ENCODE data around the gene TMEM181. TPM values are rescaled to one million over a fixed set of nuclear protein-coding genes. Genes with fewer than 3 reads are reported as not detected.

The TMEM181 gene
- total and polyA plus RNA-seq, 2 experiments from 2014 or later: 11.9 to 25.2 TPM

DNA sequence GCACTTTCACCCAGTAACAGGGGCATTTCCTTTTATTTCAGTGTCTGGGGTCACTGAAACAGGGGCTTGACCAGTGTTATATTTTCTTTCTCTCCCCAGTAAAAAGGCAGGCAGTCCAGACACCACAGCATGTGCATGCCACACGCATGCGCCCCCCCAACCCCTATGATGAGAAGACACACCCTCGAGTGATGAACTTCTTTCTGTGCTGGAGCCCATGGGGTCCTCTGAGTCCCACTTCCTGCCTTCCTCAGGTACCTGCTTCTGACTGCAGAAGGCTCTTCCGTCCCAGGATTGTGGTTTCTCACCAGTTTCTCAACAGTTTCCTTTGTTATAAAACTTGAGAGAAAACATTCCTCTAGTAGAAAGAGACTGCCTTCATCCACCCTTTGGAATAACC is 45.7 kb upstream of the TMEM181 start:
- H3K4me3 ChIP-seq: no peak overlapping the region
- H3K4me1 Mint-ChIP-seq: peaks cover 19% of the 10 kb centered on the region
- no peaks in the 10 kb centered on the region for H3K9me2 ChIP-seq (ENCODE audit: insufficient read depth)
- no peaks in the 10 kb centered on the region for H3K79me2 ChIP-seq (replicated peaks; ENCODE audit: insufficient read depth)
- H3K9me3 Mint-ChIP-seq: no peaks in the 10 kb centered on the region
- 0 out of 2 replicates have a peak, but pooled peaks cover 7% of the 10 kb centered on the region for H3F3A ChIP-seq (replicated peaks; ENCODE audit: low read depth)
- no peak for ATAC-seq
- H3K27ac ChIP-seq (ENCODE audit: low read depth): no peak overlapping the region
- H4K20me1 ChIP-seq (replicated peaks; ENCODE audit: insufficient read depth): no peaks in the 10 kb centered on the region
- no peaks in the 10 kb centered on the region for H3K36me3 ChIP-seq (ENCODE audit: insufficient read depth)
- H3K27me3 ChIP-seq (ENCODE audit: insufficient read depth): peaks cover 19% of the 10 kb centered on the region
- no peak overlapping the region for H3K27ac Mint-ChIP-seq
- H3K4me1 ChIP-seq (ENCODE audit: insufficient read depth): peaks cover 6% of the 10 kb centered on the region; the same call in 1 of the 2 replicates
- H3K4me2 ChIP-seq: no peak overlapping the region
- no peak overlapping the region for H3K4me3 Mint-ChIP-seq
- H3K36me3 Mint-ChIP-seq (ENCODE audit: low read depth): no peaks in the 10 kb centered on the region
- DNase-seq (ENCODE audit: low spot score): no peak
- TF ChIP-seq EZH2phosphoT487 (IDR thresholded peaks at IDR 0.05; ENCODE audit: unreplicated experiment) (no peak), NANOG (IDR thresholded peaks at IDR 0.05; ENCODE audit: borderline replicate concordance) (no peak), POLR2AphosphoS5 (IDR thresholded peaks at IDR 0.05; ENCODE audit: low read depth) (no peak), EZH2 (IDR thresholded peaks at IDR 0.05; ENCODE audit: low read depth, unreplicated experiment) (no peak)
- TF ChIP-seq, protein P1, sequence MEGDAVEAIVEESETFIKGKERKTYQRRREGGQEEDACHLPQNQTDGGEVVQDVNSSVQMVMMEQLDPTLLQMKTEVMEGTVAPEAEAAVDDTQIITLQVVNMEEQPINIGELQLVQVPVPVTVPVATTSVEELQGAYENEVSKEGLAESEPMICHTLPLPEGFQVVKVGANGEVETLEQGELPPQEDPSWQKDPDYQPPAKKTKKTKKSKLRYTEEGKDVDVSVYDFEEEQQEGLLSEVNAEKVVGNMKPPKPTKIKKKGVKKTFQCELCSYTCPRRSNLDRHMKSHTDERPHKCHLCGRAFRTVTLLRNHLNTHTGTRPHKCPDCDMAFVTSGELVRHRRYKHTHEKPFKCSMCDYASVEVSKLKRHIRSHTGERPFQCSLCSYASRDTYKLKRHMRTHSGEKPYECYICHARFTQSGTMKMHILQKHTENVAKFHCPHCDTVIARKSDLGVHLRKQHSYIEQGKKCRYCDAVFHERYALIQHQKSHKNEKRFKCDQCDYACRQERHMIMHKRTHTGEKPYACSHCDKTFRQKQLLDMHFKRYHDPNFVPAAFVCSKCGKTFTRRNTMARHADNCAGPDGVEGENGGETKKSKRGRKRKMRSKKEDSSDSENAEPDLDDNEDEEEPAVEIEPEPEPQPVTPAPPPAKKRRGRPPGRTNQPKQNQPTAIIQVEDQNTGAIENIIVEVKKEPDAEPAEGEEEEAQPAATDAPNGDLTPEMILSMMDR (conservative IDR thresholded peaks at IDR 0.05; ENCODE audit: low read depth in 2 of 2): no peak
- H3K27me3 Mint-ChIP-seq (ENCODE audit: insufficient read depth, low read depth, poor library complexity): peaks cover 33% of the 10 kb centered on the region
- H2AFZ ChIP-seq: no peak overlapping the region

DNA sequence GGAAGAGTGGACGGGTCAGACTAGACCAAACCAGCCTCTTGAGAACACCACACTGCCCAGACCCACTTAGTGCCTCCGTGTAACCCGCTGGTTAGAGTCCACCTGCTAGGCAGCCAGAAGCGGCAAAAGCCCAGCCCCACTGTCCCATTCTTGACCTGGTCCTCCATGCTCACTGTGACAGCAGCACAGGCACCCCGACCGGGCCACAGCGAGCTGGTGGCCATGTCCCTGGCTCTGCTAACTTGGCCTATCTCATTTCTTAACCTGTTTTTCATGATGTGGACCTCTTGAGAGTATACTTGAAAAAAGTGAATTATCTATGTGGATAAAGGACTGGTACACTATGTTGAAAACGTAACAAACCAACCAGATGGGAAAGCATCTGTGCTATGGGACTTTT is 44.9 kb upstream of the TMEM181 start:
- H3K4me3 Mint-ChIP-seq: no peak overlapping the region
- H3K4me3 ChIP-seq: no peak overlapping the region
- H3K36me3 Mint-ChIP-seq (ENCODE audit: low read depth): no peaks in the 10 kb centered on the region
- 0 out of 2 replicates have a peak, but pooled peaks cover 7% of the 10 kb centered on the region for H3F3A ChIP-seq (replicated peaks; ENCODE audit: low read depth)
- H3K4me1 Mint-ChIP-seq: peaks cover 23% of the 10 kb centered on the region
- no peak overlapping the region for H3K27ac Mint-ChIP-seq
- no peak for TF ChIP-seq ZNF114 (CRISPR knock-in tag; IDR thresholded peaks at IDR 0.05)
- TF ChIP-seq ZNF331 (CRISPR knock-in tag; IDR thresholded peaks at IDR 0.05; ENCODE audit: low read depth): no peak
- TF ChIP-seq EZH2phosphoT487 (IDR thresholded peaks at IDR 0.05; ENCODE audit: unreplicated experiment): no peak
- peaks cover 32% of the 10 kb centered on the region for H3K27me3 Mint-ChIP-seq (ENCODE audit: insufficient read depth, low read depth, poor library complexity)
- H3K9me3 Mint-ChIP-seq: no peaks in the 10 kb centered on the region
- DNase-seq (ENCODE audit: low spot score) (no peak), ATAC-seq (no peak)
- no peak overlapping the region for H3K27ac ChIP-seq (ENCODE audit: low read depth)
- no peak overlapping the region for H3K4me2 ChIP-seq
- H3K36me3 ChIP-seq (ENCODE audit: insufficient read depth): no peaks in the 10 kb centered on the region
- no peaks in the 10 kb centered on the region for H3K9me2 ChIP-seq (ENCODE audit: insufficient read depth)
- H4K20me1 ChIP-seq (replicated peaks; ENCODE audit: insufficient read depth): no peaks in the 10 kb centered on the region
- peaks cover 6% of the 10 kb centered on the region; the same call in 1 of the 2 replicates for H3K4me1 ChIP-seq (ENCODE audit: insufficient read depth)
- H3K27me3 ChIP-seq (ENCODE audit: insufficient read depth): peaks cover 19% of the 10 kb centered on the region
- H2AFZ ChIP-seq: no peak overlapping the region
- H3K79me2 ChIP-seq (replicated peaks; ENCODE audit: insufficient read depth): no peaks in the 10 kb centered on the region

GRCh38 chr6:158516098-158516497 is 43.8 kb upstream of the TMEM181 start:
- 0 out of 2 replicates have a peak, but pooled peaks cover 7% of the 10 kb centered on the region for H3F3A ChIP-seq (replicated peaks; ENCODE audit: low read depth)
- H3K36me3 ChIP-seq (ENCODE audit: insufficient read depth): no peaks in the 10 kb centered on the region
- H3K4me3 Mint-ChIP-seq: peak overlapping the region; percentile 74
- peaks cover 32% of the 10 kb centered on the region for H3K27me3 Mint-ChIP-seq (ENCODE audit: insufficient read depth, low read depth, poor library complexity)
- no peaks in the 10 kb centered on the region for H3K79me2 ChIP-seq (replicated peaks; ENCODE audit: insufficient read depth)
- H3K27me3 ChIP-seq (ENCODE audit: insufficient read depth): peaks cover 19% of the 10 kb centered on the region
- no peaks in the 10 kb centered on the region for H3K9me3 Mint-ChIP-seq
- H3K9me2 ChIP-seq (ENCODE audit: insufficient read depth): no peaks in the 10 kb centered on the region
- peak overlapping the region; percentile 88 for H2AFZ ChIP-seq
- H4K20me1 ChIP-seq (replicated peaks; ENCODE audit: insufficient read depth): no peaks in the 10 kb centered on the region
- peak overlapping the region; percentile 77 for H3K4me2 ChIP-seq
- peaks cover 23% of the 10 kb centered on the region for H3K4me1 Mint-ChIP-seq
- H3K27ac Mint-ChIP-seq: no peak overlapping the region
- peak overlapping the region; percentile 55 for H3K4me3 ChIP-seq
- DNase-seq (ENCODE audit: low spot score): peak; percentile 83
- H3K27ac ChIP-seq (ENCODE audit: low read depth): no peak overlapping the region
- H3K4me1 ChIP-seq (ENCODE audit: insufficient read depth): peaks cover 6% of the 10 kb centered on the region; the same call in 1 of the 2 replicates
- no peaks in the 10 kb centered on the region for H3K36me3 Mint-ChIP-seq (ENCODE audit: low read depth)
- ATAC-seq: peak; percentile 76
- TF ChIP-seq, protein P2, sequence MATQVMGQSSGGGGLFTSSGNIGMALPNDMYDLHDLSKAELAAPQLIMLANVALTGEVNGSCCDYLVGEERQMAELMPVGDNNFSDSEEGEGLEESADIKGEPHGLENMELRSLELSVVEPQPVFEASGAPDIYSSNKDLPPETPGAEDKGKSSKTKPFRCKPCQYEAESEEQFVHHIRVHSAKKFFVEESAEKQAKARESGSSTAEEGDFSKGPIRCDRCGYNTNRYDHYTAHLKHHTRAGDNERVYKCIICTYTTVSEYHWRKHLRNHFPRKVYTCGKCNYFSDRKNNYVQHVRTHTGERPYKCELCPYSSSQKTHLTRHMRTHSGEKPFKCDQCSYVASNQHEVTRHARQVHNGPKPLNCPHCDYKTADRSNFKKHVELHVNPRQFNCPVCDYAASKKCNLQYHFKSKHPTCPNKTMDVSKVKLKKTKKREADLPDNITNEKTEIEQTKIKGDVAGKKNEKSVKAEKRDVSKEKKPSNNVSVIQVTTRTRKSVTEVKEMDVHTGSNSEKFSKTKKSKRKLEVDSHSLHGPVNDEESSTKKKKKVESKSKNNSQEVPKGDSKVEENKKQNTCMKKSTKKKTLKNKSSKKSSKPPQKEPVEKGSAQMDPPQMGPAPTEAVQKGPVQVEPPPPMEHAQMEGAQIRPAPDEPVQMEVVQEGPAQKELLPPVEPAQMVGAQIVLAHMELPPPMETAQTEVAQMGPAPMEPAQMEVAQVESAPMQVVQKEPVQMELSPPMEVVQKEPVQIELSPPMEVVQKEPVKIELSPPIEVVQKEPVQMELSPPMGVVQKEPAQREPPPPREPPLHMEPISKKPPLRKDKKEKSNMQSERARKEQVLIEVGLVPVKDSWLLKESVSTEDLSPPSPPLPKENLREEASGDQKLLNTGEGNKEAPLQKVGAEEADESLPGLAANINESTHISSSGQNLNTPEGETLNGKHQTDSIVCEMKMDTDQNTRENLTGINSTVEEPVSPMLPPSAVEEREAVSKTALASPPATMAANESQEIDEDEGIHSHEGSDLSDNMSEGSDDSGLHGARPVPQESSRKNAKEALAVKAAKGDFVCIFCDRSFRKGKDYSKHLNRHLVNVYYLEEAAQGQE (IDR thresholded peaks at IDR 0.05; ENCODE audit: unreplicated experiment): no peak
- TF ChIP-seq ETS1 (IDR thresholded peaks at IDR 0.05): no peak
- TF ChIP-seq CREB1 (CRISPR knock-in tag; IDR thresholded peaks at IDR 0.05; ENCODE audit: low read depth): no peak
- no peak for TF ChIP-seq EZH2phosphoT487 (IDR thresholded peaks at IDR 0.05; ENCODE audit: unreplicated experiment)
- no peak for TF ChIP-seq ZNF331 (CRISPR knock-in tag; IDR thresholded peaks at IDR 0.05; ENCODE audit: low read depth)
- no peak for TF ChIP-seq JUNB (IDR thresholded peaks at IDR 0.05; ENCODE audit: unreplicated experiment)
- TF ChIP-seq, protein P1 (conservative IDR thresholded peaks at IDR 0.05; ENCODE audit: low read depth in 2 of 2): no peak

All from GM23338 (cell line).